Measurements from ENCODE around the gene KCNF1.

KCNF1 gene

DNA sequence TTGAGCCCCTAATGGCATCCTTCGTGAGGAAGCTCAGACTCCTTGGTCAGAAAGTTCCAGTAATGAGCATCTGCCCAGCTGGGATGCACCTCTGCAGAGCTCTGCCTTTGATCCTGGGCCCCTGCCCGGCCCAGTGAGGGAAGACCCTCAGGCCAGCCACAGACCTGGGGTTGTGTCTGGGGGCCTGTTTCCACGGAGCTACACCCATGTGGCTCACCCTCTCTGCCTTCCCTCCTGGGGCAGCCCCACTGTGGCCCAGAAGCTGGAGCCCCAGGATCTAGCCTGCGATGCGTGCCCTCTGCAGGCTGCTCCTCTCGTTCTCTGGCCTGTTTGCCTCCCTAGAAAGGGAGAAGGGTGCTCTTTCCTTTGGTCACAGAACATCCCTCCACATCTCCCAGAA is 9.8 kb downstream of the KCNF1 start:
- no peak for DNase-seq

DNA sequence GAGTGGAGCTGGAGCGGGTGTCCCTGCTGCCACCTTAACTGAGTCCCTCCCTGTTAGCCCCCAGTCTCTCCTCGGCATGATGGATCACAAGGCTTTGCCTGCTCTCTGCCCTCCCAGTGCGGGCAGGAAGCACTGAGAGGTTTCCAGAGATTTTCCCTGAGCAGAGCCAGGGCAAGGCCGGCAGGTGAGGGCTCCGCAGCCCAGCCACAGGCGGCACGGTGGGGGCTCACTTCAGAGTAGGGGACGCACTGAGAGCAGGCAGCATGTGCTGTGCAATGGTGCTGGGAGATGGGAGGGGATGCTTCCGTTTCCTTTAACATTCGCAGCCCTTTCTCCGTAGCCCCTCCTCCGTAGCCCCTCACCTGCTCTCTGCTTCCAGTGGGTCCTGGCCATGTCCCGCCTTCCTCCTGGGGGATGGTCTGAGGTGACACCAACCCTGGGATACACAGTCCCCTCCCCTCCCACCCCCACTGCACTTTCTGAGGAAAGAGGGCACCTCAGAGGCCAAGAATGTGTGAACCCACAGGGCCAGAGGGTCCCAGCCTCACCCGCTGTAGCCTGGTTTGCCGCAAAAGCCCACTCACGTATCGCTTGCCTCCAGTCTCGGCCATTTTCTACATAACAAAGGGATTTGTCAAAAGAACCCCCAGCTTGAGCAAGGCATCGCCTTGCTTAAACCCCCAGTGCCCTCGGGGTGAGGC is 10.7 kb downstream of the KCNF1 start:
- DNase-seq, result no peak

GRCh38 chr2:10923008-10923375 is 11.3 kb downstream of the KCNF1 start:
- no peak for DNase-seq

DNA sequence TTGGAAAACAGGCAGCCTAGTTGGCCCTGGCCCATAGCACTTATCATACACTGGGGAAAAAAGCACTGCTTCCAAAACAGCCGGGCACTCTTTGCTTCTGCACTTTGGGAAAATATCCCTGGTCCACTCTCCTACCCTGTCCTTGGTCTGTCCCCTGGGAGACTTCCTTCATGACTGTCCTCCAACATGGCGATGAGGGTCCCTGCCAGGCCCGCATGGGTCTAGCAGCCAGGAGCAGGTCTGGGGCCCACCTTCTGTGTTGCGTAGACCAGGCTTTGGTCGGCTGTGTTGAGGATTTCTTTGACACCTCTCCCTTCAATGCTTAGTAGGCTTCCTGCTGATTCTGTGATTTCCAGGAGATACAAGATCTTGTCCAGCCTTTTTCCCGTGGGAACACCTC is 12.2 kb downstream of the KCNF1 start:
- no peak for DNase-seq

DNA sequence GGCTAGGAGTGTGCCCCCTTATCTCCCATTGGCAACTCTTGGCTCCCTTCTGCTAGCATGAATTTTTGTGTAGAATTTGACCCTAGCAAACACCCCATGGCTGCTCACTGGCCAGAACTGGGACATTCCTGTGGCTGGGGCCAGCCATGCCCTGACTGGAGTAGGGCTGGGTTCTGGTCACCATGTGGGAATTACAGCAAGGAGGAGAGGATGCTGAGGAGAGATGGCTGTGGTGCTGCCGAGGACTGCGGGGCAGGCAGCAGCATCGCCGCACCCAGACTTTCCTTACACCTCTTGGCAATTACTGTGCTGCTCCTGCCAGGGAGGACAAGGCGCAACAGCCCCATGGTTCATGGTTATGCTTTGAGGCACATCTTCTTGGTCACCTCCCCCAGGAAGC is 12.7 kb downstream of the KCNF1 start:
- no peak for DNase-seq

- no peak for DNase-seq
Observed at GRCh38 chr2:10924859-10925258, 13.1 kb downstream of the KCNF1 start.

- no peak for DNase-seq
Observed at GRCh38 chr2:10926191-10926820, 14.6 kb downstream of the KCNF1 start.

GRCh38 chr2:10930721-10931516 is 19.2 kb downstream of the KCNF1 start:
- DNase-seq, result no peak

- DNase-seq, result no peak
Observed at GRCh38 chr2:10931710-10932255, 20.0 kb downstream of the KCNF1 start.

GRCh38 chr2:10932345-10933151 is 20.8 kb downstream of the KCNF1 start:
- DNase-seq, result no peak

GRCh38 chr2:10933700-10934225 is 22.0 kb downstream of the KCNF1 start:
- no peak for DNase-seq

- no peak for DNase-seq
Observed at GRCh38 chr2:10934308-10934978, 22.7 kb downstream of the KCNF1 start.

DNA sequence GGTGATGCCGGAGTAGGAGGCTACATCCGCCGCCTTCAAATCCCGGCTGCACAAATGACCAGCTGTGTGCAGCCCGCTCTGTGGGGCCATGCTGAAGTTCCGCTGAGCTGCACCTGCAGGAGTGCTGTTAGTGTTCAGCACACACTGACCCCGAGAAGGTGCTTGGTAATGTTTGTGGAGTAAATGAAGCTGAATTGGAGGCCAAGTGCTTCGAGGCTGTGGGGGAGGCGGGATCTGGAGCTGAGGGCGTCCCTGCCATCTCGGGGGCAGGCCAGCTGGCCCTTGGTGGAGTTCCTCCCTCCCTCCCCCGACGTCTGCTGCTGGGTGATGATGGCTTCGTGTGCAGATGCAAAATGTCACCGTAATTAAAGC is 23.2 kb downstream of the KCNF1 start:
- no peak for DNase-seq

GRCh38 chr2:10935366-10935918 is 23.7 kb downstream of the KCNF1 start:
- no peak for DNase-seq

DNA sequence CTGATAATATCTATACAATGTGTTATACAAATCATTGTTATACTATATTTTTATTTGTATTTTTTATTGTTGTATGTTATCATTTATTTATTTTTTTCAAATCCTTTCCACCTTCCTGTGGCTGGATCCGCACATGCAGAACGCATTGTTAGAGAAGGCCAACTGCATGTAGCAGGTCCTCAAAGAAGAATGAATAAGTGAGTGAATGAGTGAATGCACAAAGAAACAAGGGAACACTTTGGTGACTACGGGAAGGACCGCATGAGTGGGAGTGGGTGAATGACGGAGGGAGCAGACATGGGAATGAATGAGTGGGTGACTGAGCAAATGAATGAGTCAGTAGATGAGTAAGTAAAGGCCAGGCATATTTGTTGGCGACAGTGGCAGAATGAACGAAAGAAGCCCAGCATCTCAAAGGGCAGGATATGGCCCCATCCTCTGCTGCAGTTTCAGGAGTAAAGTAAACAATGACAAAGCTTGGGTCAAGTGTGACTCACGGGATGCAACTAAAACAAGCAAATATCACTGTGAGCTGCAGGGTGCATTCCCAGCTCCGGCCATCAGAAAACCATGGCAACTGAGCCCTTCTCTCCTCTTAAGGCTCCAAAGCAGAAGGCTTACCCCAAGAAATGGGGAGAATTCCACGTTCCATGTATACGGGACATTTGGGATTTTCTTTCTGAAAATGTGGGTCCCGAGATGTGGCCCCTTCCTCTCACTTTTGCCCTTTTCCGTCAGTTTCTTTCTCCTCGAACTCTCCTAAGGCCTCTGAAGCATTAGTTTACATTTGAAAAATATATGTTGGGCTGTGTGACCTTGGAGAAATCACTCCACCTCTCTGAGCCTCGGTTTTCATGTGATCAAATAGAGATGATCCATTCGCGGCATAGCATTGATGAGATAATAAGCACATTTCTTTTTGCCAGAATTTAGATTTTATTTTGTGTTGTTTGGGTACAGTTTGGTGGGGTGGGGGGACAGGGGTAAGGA is 24.5 kb downstream of the KCNF1 start:
- no peak for DNase-seq

DNA sequence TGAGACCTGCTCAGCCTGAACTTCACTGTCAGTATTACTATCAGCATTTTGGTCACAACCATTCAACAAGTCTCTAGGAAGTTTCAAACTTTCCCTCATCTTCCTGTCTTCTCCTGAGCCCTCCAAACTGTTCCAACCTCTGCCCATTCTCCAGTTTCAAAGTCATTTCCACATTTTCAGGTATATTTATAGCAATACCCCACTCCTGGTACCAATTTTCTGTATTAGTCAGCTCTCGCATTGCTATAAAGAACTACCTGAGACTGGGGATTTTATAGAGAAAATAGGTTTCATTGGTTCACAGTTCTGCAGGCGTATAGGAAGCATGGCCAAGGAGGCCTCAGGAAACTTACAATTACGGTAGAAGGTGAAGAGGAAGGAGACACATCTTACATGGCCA is 27.3 kb downstream of the KCNF1 start:
- DNase-seq, result no peak

DNA sequence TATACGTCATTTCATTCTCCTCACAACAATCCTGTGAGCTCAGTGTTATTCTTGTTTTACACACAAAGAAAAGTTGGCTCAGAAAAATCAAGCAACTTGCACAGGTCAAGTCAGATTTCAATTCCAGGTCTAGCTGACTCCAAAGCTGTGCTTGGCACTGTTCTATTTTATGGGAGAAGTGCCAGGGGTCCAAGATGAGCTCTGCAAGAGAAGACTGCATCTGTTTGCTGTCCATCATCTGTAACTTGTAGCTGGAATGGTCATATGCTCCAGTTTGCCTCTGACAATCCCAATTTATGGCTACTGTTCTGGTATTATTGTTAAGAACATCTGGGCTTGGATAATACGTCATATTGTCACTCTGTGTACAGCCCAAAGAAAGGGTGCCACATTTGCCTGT is 28.9 kb downstream of the KCNF1 start:
- DNase-seq, result no peak

DNA sequence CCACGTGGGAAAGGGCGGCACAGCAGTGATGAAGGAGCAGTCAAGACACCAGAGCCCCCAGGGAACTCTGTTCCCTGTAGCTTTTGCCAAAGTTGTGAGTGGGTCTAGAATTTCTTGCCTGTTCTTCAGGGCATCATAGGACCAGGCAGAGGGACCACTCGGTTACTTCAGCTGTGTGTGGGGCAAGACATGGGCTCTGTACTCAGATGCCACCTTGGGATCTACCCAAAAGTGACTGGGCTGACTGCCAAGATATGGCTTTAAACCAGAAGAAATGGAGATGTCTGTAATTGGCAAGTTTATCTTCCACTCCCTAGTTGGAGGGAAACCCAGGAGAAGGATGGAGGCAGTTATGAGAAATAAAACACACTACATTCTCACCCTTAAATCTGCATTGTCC is 29.6 kb downstream of the KCNF1 start:
- no peak for DNase-seq

DNA sequence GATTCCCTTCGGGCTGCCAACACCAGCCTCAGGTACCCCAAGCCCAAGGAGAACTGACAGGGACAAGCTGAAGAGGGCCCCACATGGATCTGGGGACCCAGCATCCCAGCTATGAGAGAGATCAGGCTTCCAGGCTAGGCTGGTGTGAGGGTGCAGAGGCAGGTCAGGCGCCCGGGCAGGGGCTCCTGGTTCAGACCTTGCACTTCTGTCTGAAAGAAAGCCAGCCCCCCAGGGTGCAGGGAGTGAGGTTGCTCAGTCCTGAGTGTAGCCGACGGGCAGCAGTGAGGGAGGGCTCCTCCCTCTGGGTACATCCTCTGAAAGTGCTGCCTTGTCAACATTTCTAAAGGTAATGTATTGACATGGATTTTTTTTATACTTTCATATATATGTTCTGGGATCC is 33.1 kb downstream of the KCNF1 start:
- DNase-seq, result no peak

DNA sequence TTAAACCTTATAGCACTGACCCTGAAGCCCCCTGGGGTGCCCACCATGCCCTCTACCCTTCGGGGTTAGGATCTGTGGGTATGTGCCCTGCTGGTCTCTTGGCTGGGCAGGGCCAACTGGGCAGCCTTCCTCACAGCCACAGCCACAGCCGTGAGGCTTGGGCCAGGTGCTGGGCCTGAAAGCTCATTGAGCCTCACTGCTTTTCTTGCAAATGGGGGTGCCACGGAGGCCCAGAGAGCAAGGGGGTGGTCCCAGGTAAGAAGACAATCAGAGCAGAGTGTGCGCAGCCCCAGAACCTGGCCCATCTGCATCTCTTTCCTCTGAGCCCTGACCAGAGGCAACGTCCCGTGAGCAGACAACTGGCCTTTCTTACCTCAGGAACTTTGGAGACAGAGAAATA is 34.7 kb downstream of the KCNF1 start:
- no peak for DNase-seq
